K562 (cell line): ENCODE measurements around the gene FUCA1. TPM values are rescaled to one million over a fixed set of nuclear protein-coding genes. Genes with fewer than 3 reads are reported as not detected.

Experiments
- EGR1 ChIP-seq: fragments of 450-650 bp; conservative IDR thresholded peaks from 2 replicates; pipeline ENCODE4 v1.6.1; 2017; ENCODE audit warnings: mild to moderate bottlenecking
- ESRRB ChIP-seq: fragments of 250-450 bp; sonication (Bioruptor Pico); IDR thresholded peaks from 2 replicates; pipeline ENCODE4 v1.5.0; 2020; ENCODE audit warnings: mild to moderate bottlenecking, moderate library complexity, borderline replicate concordance
- ETS1 ChIP-seq: conservative IDR thresholded peaks from 2 replicates; pipeline ENCODE4 v1.6.1; 2011; ENCODE audit warnings: low read depth, mild to moderate bottlenecking, low read length; ENCODE audit not compliant: control insufficient read depth
- ETS2 ChIP-seq: IDR thresholded peaks from 2 replicates; pipeline ENCODE4 v1.6.1; 2016; ENCODE audit warnings: borderline replicate concordance, missing genetic modification characterization, mild to moderate bottlenecking, moderate library complexity, missing compliant biosample characterization; ENCODE audit not compliant: poor library complexity, severe bottlenecking
- KDM5B ChIP-seq: fragments of 200-600 bp; sonication (generic); IDR thresholded peaks from 2 replicates; pipeline ENCODE4 v1.6.1; 2012; ENCODE audit warnings: low read depth, mild to moderate bottlenecking, moderate library complexity, low read length, control low read depth, inconsistent platforms; ENCODE audit not compliant: insufficient replicate concordance
- POLR3G ChIP-seq: IDR thresholded peaks from 2 replicates; pipeline ENCODE4 v1.6.1; 2011; ENCODE audit not compliant: insufficient read length, insufficient replicate concordance; ENCODE audit errors: extremely low read depth
- SMC3 ChIP-seq: conservative IDR thresholded peaks from 2 replicates; pipeline ENCODE4 v1.6.1; 2011; ENCODE audit warnings: low read depth, low read length, improper control_type of control experiment; ENCODE audit not compliant: insufficient read depth
- ZNF695 ChIP-seq: fragments of 450-650 bp; formaldehyde crosslinking; IDR thresholded peaks from 2 replicates; pipeline ENCODE4 v1.4.0; 2020; ENCODE audit warnings: mild to moderate bottlenecking, moderate library complexity
- polyA plus RNA-seq, 8 experiments: library from polyadenylated mRNA; depleted of rRNA in 4 of 8; stranded (reverse) in 5 of 8; unstranded in 3 of 8; fragments of >200 nt; fragmentation: Nextera tagmentation in 2 of 8; fragmentation: Illumina TruSeq in 1 of 8; extraction: Ambion mirVana in 2 of 8; extraction: Trizol in 1 of 8; gene quantifications; 2 replicates each; pipeline versions ENCODE4 v1.2.1 to v1.2.3, GENCODE V29; 2011 to 2014; ENCODE audit warnings: inconsistent platforms in 1 of 8, missing spikeins in 1 of 8
- total RNA-seq, 7 experiments: library from RNA; depleted of rRNA in 6 of 7; stranded (reverse); fragments of >200 nt in 6 of 7; fragmentation: Illumina TruSeq in 2 of 7; extraction: Trizol in 2 of 7; gene quantifications; 2 replicates each; pipeline versions ENCODE4 v1.2.1 to v1.2.3, GENCODE V29; 2011 to 2021; ENCODE audit warnings: low replicate concordance in 1 of 7
- TF ChIP-seq, protein P1 (sequence below): fragments of 250-450 bp; sonication (Bioruptor Pico); IDR thresholded peaks from 2 replicates; pipeline ENCODE4 v1.5.0; 2021
- TF ChIP-seq, protein P2 (sequence below): fragments of 450-650 bp; IDR thresholded peaks from 2 replicates; pipeline ENCODE4 v1.6.1; 2016; ENCODE audit warnings: mild to moderate bottlenecking, moderate library complexity
- TF ChIP-seq, protein P3 (sequence below): sonication (generic); formaldehyde crosslinking; IDR thresholded peaks from 2 replicates; pipeline ENCODE4 v1.8.1; 2023; ENCODE audit warnings: mild to moderate bottlenecking, missing genetic modification reagents

FUCA1 gene
- total and polyA plus RNA-seq, 9 of the 15 experiments (the other 6 are each of a cell fraction or from before 2014, with no cell fraction given) = 7.0 to 20.5 (median 13.5) TPM

DNA sequence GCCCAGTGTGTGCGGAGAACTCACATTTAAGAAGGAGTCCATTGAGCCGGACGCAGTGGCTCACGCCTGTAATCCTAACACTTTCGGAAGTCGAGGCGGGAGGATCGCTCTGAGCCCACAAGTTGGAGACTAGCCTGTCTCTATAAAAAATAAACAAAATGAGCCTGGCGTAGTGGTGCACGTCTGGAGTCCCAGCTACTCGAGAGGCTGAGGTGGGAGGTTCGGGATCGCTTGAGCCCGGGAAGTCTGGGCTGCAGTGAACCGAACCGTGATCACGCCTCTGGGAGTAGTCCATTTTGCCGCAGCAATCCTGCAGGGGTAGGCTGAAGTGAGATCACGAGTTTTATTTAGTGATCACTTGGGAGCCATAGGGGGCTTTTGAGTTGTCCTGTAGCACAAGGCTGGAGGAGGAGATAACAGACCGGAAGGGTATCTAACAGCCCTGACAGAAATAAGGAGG, 497 bp upstream of the FUCA1 start (continued):
- no peak for TF ChIP-seq ETS1
- TF ChIP-seq, protein P1, sequence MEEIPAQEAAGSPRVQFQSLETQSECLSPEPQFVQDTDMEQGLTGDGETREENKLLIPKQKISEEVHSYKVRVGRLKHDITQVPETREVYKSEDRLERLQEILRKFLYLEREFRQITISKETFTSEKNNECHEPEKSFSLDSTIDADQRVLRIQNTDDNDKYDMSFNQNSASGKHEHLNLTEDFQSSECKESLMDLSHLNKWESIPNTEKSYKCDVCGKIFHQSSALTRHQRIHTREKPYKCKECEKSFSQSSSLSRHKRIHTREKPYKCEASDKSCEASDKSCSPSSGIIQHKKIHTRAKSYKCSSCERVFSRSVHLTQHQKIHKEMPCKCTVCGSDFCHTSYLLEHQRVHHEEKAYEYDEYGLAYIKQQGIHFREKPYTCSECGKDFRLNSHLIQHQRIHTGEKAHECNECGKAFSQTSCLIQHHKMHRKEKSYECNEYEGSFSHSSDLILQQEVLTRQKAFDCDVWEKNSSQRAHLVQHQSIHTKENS (CRISPR knock-in tag) = no peak
- TF ChIP-seq SMC3 = no peak
- TF ChIP-seq ZNF695 (CRISPR knock-in tag) = no peak
- no peak for TF ChIP-seq POLR3G
- no peak for TF ChIP-seq ESRRB (CRISPR knock-in tag)
- TF ChIP-seq ETS2 (tag) = no peak
- TF ChIP-seq KDM5B = no peak
- TF ChIP-seq, protein P2, sequence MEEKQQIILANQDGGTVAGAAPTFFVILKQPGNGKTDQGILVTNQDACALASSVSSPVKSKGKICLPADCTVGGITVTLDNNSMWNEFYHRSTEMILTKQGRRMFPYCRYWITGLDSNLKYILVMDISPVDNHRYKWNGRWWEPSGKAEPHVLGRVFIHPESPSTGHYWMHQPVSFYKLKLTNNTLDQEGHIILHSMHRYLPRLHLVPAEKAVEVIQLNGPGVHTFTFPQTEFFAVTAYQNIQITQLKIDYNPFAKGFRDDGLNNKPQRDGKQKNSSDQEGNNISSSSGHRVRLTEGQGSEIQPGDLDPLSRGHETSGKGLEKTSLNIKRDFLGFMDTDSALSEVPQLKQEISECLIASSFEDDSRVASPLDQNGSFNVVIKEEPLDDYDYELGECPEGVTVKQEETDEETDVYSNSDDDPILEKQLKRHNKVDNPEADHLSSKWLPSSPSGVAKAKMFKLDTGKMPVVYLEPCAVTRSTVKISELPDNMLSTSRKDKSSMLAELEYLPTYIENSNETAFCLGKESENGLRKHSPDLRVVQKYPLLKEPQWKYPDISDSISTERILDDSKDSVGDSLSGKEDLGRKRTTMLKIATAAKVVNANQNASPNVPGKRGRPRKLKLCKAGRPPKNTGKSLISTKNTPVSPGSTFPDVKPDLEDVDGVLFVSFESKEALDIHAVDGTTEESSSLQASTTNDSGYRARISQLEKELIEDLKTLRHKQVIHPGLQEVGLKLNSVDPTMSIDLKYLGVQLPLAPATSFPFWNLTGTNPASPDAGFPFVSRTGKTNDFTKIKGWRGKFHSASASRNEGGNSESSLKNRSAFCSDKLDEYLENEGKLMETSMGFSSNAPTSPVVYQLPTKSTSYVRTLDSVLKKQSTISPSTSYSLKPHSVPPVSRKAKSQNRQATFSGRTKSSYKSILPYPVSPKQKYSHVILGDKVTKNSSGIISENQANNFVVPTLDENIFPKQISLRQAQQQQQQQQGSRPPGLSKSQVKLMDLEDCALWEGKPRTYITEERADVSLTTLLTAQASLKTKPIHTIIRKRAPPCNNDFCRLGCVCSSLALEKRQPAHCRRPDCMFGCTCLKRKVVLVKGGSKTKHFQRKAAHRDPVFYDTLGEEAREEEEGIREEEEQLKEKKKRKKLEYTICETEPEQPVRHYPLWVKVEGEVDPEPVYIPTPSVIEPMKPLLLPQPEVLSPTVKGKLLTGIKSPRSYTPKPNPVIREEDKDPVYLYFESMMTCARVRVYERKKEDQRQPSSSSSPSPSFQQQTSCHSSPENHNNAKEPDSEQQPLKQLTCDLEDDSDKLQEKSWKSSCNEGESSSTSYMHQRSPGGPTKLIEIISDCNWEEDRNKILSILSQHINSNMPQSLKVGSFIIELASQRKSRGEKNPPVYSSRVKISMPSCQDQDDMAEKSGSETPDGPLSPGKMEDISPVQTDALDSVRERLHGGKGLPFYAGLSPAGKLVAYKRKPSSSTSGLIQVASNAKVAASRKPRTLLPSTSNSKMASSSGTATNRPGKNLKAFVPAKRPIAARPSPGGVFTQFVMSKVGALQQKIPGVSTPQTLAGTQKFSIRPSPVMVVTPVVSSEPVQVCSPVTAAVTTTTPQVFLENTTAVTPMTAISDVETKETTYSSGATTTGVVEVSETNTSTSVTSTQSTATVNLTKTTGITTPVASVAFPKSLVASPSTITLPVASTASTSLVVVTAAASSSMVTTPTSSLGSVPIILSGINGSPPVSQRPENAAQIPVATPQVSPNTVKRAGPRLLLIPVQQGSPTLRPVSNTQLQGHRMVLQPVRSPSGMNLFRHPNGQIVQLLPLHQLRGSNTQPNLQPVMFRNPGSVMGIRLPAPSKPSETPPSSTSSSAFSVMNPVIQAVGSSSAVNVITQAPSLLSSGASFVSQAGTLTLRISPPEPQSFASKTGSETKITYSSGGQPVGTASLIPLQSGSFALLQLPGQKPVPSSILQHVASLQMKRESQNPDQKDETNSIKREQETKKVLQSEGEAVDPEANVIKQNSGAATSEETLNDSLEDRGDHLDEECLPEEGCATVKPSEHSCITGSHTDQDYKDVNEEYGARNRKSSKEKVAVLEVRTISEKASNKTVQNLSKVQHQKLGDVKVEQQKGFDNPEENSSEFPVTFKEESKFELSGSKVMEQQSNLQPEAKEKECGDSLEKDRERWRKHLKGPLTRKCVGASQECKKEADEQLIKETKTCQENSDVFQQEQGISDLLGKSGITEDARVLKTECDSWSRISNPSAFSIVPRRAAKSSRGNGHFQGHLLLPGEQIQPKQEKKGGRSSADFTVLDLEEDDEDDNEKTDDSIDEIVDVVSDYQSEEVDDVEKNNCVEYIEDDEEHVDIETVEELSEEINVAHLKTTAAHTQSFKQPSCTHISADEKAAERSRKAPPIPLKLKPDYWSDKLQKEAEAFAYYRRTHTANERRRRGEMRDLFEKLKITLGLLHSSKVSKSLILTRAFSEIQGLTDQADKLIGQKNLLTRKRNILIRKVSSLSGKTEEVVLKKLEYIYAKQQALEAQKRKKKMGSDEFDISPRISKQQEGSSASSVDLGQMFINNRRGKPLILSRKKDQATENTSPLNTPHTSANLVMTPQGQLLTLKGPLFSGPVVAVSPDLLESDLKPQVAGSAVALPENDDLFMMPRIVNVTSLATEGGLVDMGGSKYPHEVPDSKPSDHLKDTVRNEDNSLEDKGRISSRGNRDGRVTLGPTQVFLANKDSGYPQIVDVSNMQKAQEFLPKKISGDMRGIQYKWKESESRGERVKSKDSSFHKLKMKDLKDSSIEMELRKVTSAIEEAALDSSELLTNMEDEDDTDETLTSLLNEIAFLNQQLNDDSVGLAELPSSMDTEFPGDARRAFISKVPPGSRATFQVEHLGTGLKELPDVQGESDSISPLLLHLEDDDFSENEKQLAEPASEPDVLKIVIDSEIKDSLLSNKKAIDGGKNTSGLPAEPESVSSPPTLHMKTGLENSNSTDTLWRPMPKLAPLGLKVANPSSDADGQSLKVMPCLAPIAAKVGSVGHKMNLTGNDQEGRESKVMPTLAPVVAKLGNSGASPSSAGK = no peak; the same call in 1 of the 2 replicates
- TF ChIP-seq, protein P3, sequence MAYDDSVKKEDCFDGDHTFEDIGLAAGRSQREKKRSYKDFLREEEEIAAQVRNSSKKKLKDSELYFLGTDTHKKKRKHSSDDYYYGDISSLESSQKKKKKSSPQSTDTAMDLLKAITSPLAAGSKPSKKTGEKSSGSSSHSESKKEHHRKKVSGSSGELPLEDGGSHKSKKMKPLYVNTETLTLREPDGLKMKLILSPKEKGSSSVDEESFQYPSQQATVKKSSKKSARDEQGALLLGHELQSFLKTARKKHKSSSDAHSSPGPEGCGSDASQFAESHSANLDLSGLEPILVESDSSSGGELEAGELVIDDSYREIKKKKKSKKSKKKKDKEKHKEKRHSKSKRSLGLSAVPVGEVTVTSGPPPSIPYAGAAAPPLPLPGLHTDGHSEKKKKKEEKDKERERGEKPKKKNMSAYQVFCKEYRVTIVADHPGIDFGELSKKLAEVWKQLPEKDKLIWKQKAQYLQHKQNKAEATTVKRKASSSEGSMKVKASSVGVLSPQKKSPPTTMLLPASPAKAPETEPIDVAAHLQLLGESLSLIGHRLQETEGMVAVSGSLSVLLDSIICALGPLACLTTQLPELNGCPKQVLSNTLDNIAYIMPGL (CRISPR knock-in tag) = no peak
- TF ChIP-seq EGR1 = no peak
